GM23338 (cell line): ENCODE measurements around the gene THSD7A. TPM values are rescaled to one million over a fixed set of nuclear protein-coding genes. Genes with fewer than 3 reads are reported as not detected.

Source experiments
- ATAC-seq: fragments of 200-7000 bp; cut with Tn5 transposase; 3 replicates; pipeline ENCODE4 v1.9.1; 2020
- DNase-seq: peaks from one replicate; pipeline ENCODE4 v3.0.0-alpha.2; 2015; ENCODE audit warnings: low spot score
- H2AFZ ChIP-seq: fragments of 200-600 bp; sonication (generic); 2 replicates; pipeline ENCODE4 v1.8.0; 2016; ENCODE audit warnings: antibody characterized with exemption, mild to moderate bottlenecking, moderate library complexity
- H3F3A ChIP-seq: fragments of 200-600 bp; sonication (generic); replicated peaks from 2 replicates; pipeline ENCODE4 v1.8.0; 2017; ENCODE audit warnings: antibody characterized with exemption, mixed run types, low read depth
- H3K27ac ChIP-seq: fragments of 200-600 bp; sonication (generic); 2 replicates; pipeline ENCODE4 v1.6.1; 2016; ENCODE audit warnings: low read depth
- H3K27me3 ChIP-seq: fragments of 200-600 bp; sonication (generic); 2 replicates; pipeline ENCODE4 v1.8.0; 2016; ENCODE audit warnings: mild to moderate bottlenecking, mixed run types, moderate library complexity; ENCODE audit not compliant: insufficient read depth
- H3K36me3 ChIP-seq: fragments of 200-600 bp; sonication (generic); 2 replicates; pipeline ENCODE4 v1.8.0; 2016; ENCODE audit warnings: mild to moderate bottlenecking; ENCODE audit not compliant: insufficient read depth
- H3K4me1 ChIP-seq: fragments of 200-600 bp; sonication (generic); 2 replicates; pipeline ENCODE4 v1.8.0; 2016; ENCODE audit warnings: mild to moderate bottlenecking, moderate library complexity; ENCODE audit not compliant: insufficient read depth
- H3K4me2 ChIP-seq: fragments of 200-600 bp; sonication (generic); 2 replicates; pipeline ENCODE4 v1.7.1; 2017; ENCODE audit warnings: mixed run types
- H3K4me3 ChIP-seq: fragments of 200-600 bp; sonication (generic); 2 replicates; pipeline ENCODE4 v1.6.1; 2016; ENCODE audit warnings: mixed run types
- H3K79me2 ChIP-seq: fragments of 200-600 bp; sonication (generic); replicated peaks from 2 replicates; pipeline ENCODE4 v1.8.0; 2017; ENCODE audit warnings: mild to moderate bottlenecking; ENCODE audit not compliant: insufficient read depth
- H3K9me2 ChIP-seq: fragments of 200-600 bp; sonication (generic); 2 replicates; pipeline ENCODE4 v1.8.0; 2017; ENCODE audit not compliant: insufficient read depth
- H4K20me1 ChIP-seq: fragments of 200-600 bp; sonication (generic); replicated peaks from 2 replicates; pipeline ENCODE4 v1.8.0; 2017; ENCODE audit warnings: mild to moderate bottlenecking; ENCODE audit not compliant: insufficient read depth
- H3K27ac Mint-ChIP-seq: 2 replicates; pipeline ENCODE4 v1.8.0; 2020; ENCODE audit warnings: inconsistent platforms, mild to moderate bottlenecking, moderate library complexity, mixed read lengths
- H3K27me3 Mint-ChIP-seq: 3 replicates; pipeline ENCODE4 v1.8.0; 2022; ENCODE audit warnings: low read depth, mild to moderate bottlenecking, moderate library complexity, mixed read lengths, inconsistent platforms; ENCODE audit not compliant: insufficient read depth, poor library complexity
- H3K36me3 Mint-ChIP-seq: 3 replicates; pipeline ENCODE4 v1.8.0; 2021; ENCODE audit warnings: low read depth, mild to moderate bottlenecking, inconsistent platforms, moderate library complexity, mixed read lengths
- H3K4me1 Mint-ChIP-seq: 3 replicates; pipeline ENCODE4 v1.8.0; 2020; ENCODE audit warnings: mild to moderate bottlenecking, inconsistent platforms, mixed read lengths
- H3K4me3 Mint-ChIP-seq: 3 replicates; pipeline ENCODE4 v1.8.0; 2021; ENCODE audit warnings: moderate library complexity, mild to moderate bottlenecking, inconsistent platforms, mixed read lengths
- H3K9me3 Mint-ChIP-seq: 3 replicates; pipeline ENCODE4 v1.8.0; 2020; ENCODE audit warnings: moderate library complexity, mild to moderate bottlenecking, inconsistent platforms, mixed read lengths
- CREB1 ChIP-seq: fragments of 250-450 bp; sonication (Bioruptor Pico); IDR thresholded peaks from 2 replicates; pipeline ENCODE4 v1.5.0; 2020; ENCODE audit warnings: low read depth, mild to moderate bottlenecking, moderate library complexity
- EZH2 ChIP-seq: fragments of 200-600 bp; sonication (generic); IDR thresholded peaks from one replicate; pipeline ENCODE4 v1.8.0; 2017; ENCODE audit warnings: antibody characterized with exemption, mild to moderate bottlenecking, low read depth; ENCODE audit not compliant: unreplicated experiment
- EZH2phosphoT487 ChIP-seq: fragments of 200-600 bp; sonication (generic); IDR thresholded peaks from one replicate; pipeline ENCODE4 v1.8.1; 2018; ENCODE audit warnings: antibody characterized with exemption; ENCODE audit not compliant: unreplicated experiment
- JUNB ChIP-seq: IDR thresholded peaks from one replicate; pipeline ENCODE4 v1.6.1; 2016; ENCODE audit warnings: antibody characterized with exemption; ENCODE audit not compliant: unreplicated experiment
- NANOG ChIP-seq: IDR thresholded peaks from 2 replicates; pipeline ENCODE4 v1.6.1; 2016; ENCODE audit warnings: antibody characterized with exemption, borderline replicate concordance
- POLR2AphosphoS5 ChIP-seq: IDR thresholded peaks from 2 replicates; pipeline ENCODE4 v1.6.1; 2016; ENCODE audit warnings: antibody characterized with exemption, low read depth
- STAT1 ChIP-seq: IDR thresholded peaks from one replicate; pipeline ENCODE4 v1.6.1; 2016; ENCODE audit warnings: antibody characterized with exemption; ENCODE audit not compliant: unreplicated experiment
- ZNF114 ChIP-seq: fragments of 250-450 bp; sonication (Bioruptor Pico); IDR thresholded peaks from 2 replicates; pipeline ENCODE4 v1.5.0; 2020; ENCODE audit warnings: mild to moderate bottlenecking, moderate library complexity
- polyA plus RNA-seq: library from polyadenylated mRNA; unstranded; fragments of >200 nt; fragmentation: Nextera tagmentation; extraction: Ambion mirVana; gene quantifications from 2 replicates; pipeline ENCODE4 v1.2.1, GENCODE V29; 2016
- total RNA-seq: library from RNA; depleted of rRNA; stranded (reverse); fragments of >200 nt; shearing (Covaris generic); gene quantifications from 2 replicates; pipeline ENCODE4 v1.2.3, GENCODE V29; 2014
- TF ChIP-seq, protein P1 (sequence below): fragments of 250-450 bp; sonication (Bioruptor Pico); IDR thresholded peaks from 2 replicates; pipeline ENCODE4 v1.5.0; 2020; ENCODE audit warnings: mild to moderate bottlenecking, moderate library complexity
- TF ChIP-seq, protein P2 (sequence below), 2 experiments: fragments of 200-600 bp in 1 of 2; sonication (generic) in 1 of 2; conservative IDR thresholded peaks; 2 replicates each; pipeline versions ENCODE4 v1.5.1 to v1.6.1; 2016 to 2017; ENCODE audit warnings: antibody characterized with exemption in 2 of 2, low read depth in 2 of 2, mild to moderate bottlenecking in 2 of 2, moderate library complexity in 1 of 2

Gene THSD7A
- total and polyA plus RNA-seq, 2 experiments from 2014 or later: 1.3 to 2.1 TPM

DNA sequence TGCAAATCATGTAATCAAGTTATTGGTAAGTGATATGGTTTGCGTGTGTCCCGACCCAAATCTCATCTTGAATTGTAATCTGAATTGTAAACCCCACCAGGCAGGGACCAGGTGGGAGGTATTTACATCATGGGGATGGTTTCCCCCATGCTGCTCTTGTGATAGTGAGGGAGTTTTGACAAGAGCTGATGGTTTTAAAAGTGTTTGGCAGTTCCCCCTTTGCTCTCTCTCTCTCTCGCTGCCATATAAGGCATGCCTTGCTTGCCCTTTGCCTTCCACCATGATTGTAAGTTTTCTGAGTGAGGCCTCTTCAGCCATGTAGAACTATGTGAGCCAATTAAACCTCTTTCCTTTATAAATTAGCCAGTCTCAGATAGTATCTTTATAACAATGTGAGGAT lies 302.6 kb downstream of the THSD7A start (continued):
- TF ChIP-seq, protein P1, sequence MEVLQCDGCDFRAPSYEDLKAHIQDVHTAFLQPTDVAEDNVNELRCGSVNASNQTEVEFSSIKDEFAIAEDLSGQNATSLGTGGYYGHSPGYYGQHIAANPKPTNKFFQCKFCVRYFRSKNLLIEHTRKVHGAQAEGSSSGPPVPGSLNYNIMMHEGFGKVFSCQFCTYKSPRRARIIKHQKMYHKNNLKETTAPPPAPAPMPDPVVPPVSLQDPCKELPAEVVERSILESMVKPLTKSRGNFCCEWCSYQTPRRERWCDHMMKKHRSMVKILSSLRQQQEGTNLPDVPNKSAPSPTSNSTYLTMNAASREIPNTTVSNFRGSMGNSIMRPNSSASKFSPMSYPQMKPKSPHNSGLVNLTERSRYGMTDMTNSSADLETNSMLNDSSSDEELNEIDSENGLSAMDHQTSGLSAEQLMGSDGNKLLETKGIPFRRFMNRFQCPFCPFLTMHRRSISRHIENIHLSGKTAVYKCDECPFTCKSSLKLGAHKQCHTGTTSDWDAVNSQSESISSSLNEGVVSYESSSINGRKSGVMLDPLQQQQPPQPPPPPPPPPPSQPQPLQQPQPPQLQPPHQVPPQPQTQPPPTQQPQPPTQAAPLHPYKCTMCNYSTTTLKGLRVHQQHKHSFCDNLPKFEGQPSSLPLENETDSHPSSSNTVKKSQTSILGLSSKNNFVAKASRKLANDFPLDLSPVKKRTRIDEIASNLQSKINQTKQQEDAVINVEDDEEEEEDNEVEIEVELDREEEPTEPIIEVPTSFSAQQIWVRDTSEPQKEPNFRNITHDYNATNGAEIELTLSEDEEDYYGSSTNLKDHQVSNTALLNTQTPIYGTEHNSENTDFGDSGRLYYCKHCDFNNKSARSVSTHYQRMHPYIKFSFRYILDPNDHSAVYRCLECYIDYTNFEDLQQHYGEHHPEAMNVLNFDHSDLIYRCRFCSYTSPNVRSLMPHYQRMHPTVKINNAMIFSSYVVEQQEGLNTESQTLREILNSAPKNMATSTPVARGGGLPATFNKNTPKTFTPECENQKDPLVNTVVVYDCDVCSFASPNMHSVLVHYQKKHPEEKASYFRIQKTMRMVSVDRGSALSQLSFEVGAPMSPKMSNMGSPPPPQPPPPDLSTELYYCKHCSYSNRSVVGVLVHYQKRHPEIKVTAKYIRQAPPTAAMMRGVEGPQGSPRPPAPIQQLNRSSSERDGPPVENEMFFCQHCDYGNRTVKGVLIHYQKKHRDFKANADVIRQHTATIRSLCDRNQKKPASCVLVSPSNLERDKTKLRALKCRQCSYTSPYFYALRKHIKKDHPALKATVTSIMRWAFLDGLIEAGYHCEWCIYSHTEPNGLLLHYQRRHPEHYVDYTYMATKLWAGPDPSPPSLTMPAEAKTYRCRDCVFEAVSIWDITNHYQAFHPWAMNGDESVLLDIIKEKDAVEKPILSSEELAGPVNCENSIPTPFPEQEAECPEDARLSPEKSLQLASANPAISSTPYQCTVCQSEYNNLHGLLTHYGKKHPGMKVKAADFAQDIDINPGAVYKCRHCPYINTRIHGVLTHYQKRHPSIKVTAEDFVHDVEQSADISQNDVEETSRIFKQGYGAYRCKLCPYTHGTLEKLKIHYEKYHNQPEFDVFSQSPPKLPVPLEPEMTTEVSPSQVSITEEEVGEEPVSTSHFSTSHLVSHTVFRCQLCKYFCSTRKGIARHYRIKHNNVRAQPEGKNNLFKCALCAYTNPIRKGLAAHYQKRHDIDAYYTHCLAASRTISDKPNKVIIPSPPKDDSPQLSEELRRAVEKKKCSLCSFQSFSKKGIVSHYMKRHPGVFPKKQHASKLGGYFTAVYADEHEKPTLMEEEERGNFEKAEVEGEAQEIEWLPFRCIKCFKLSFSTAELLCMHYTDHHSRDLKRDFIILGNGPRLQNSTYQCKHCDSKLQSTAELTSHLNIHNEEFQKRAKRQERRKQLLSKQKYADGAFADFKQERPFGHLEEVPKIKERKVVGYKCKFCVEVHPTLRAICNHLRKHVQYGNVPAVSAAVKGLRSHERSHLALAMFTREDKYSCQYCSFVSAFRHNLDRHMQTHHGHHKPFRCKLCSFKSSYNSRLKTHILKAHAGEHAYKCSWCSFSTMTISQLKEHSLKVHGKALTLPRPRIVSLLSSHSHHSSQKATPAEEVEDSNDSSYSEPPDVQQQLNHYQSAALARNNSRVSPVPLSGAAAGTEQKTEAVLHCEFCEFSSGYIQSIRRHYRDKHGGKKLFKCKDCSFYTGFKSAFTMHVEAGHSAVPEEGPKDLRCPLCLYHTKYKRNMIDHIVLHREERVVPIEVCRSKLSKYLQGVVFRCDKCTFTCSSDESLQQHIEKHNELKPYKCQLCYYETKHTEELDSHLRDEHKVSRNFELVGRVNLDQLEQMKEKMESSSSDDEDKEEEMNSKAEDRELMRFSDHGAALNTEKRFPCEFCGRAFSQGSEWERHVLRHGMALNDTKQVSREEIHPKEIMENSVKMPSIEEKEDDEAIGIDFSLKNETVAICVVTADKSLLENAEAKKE (CRISPR knock-in tag): no peak

DNA sequence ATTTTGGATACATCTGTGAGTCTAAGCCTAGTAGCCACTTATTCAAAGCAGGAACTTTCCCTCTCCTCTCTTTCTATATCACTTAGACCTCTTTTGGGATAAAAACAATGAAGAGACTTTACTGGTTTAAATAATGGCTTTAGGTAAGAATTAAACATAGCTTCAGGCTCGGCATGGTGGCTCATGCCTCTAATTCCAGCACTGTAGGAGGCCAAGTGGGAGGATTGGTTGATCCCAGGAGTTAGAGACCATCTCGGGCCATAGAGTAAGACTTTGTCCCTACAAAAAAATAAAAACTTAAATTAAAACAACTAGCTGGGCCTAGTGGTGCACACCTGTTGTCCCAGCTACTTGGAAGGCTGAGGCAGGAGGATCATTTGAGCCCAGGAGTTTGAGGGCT lies 304.3 kb downstream of the THSD7A start:
- Histone ChIP-seq H2AFZ (no peak overlapping the region), H3K9me2 (no peaks in the 10 kb centered on the region; the same call in 1 of the 2 replicates), H3K27ac (no peak overlapping the region), H4K20me1 (no peaks in the 10 kb centered on the region), H3K79me2 (no peaks in the 10 kb centered on the region), H3K36me3 (no peaks in the 10 kb centered on the region; the same call in 1 of the 2 replicates), H3K4me1 (no peaks in the 10 kb centered on the region; the same call in 1 of the 2 replicates), H3K27me3 (peaks cover 8% of the 10 kb centered on the region; the same call in 1 of the 2 replicates), H3F3A (no peaks in the 10 kb centered on the region), H3K4me2 (no peak overlapping the region), H3K4me3 (no peak overlapping the region)
- Mint-ChIP-seq H3K27ac (no peak overlapping the region), H3K36me3 (peaks cover 9% of the 10 kb centered on the region; the same call in 2 of the 3 replicates), H3K27me3 (no peaks in the 10 kb centered on the region), H3K4me3 (no peak overlapping the region), H3K4me1 (peaks cover 15% of the 10 kb centered on the region), H3K9me3 (peaks cover 8% of the 10 kb centered on the region; the same call in 1 of the 3 replicates)
- ATAC-seq: peak; percentile 82
- peak; percentile 19 for DNase-seq
- no peak for TF ChIP-seq STAT1
- no peak for TF ChIP-seq POLR2AphosphoS5
- TF ChIP-seq, protein P2, sequence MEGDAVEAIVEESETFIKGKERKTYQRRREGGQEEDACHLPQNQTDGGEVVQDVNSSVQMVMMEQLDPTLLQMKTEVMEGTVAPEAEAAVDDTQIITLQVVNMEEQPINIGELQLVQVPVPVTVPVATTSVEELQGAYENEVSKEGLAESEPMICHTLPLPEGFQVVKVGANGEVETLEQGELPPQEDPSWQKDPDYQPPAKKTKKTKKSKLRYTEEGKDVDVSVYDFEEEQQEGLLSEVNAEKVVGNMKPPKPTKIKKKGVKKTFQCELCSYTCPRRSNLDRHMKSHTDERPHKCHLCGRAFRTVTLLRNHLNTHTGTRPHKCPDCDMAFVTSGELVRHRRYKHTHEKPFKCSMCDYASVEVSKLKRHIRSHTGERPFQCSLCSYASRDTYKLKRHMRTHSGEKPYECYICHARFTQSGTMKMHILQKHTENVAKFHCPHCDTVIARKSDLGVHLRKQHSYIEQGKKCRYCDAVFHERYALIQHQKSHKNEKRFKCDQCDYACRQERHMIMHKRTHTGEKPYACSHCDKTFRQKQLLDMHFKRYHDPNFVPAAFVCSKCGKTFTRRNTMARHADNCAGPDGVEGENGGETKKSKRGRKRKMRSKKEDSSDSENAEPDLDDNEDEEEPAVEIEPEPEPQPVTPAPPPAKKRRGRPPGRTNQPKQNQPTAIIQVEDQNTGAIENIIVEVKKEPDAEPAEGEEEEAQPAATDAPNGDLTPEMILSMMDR (conservative IDR thresholded peaks at IDR 0.05; ENCODE audit: low read depth in 2 of 2): no peak
- no peak for TF ChIP-seq CREB1 (CRISPR knock-in tag)
- TF ChIP-seq JUNB: no peak
- TF ChIP-seq NANOG: no peak
- TF ChIP-seq EZH2: no peak
- TF ChIP-seq ZNF114 (CRISPR knock-in tag): no peak
- TF ChIP-seq EZH2phosphoT487: no peak
